GM21447 (cell line): ENCODE measurements around the gene PLAAT3.
"Not testable (repeated sequence)": the region's sequence is repeated elsewhere in the genome, so short reads cannot be mapped to it uniquely, and the experiment has no call there.

Experiments used
- ATAC-seq: cut with Tn5 transposase; IDR thresholded peaks from one replicate; pipeline ENCODE4 v1.9.1; 2021; ENCODE audit not compliant: unreplicated experiment

The PLAAT3 gene

DNA sequence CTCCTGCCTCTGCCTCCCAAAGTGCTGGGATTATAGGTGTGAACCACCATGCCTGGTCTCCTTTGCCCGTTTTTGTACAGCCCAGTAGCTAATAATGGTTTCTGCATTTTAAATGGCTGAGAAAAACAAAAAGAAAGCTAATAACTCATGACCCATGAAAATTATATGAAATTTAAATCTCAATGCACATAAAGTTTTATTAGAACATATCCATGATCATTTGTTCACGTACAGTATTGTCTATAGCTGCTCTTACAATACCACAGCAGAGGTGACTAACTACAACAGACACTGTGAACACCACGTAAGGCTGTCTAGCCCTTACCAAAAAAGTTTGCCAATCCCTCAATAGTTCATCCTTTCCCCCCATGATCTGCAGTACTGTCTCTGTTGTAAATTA is 44.7 kb downstream of the PLAAT3 start:
- ATAC-seq, result no peak

DNA sequence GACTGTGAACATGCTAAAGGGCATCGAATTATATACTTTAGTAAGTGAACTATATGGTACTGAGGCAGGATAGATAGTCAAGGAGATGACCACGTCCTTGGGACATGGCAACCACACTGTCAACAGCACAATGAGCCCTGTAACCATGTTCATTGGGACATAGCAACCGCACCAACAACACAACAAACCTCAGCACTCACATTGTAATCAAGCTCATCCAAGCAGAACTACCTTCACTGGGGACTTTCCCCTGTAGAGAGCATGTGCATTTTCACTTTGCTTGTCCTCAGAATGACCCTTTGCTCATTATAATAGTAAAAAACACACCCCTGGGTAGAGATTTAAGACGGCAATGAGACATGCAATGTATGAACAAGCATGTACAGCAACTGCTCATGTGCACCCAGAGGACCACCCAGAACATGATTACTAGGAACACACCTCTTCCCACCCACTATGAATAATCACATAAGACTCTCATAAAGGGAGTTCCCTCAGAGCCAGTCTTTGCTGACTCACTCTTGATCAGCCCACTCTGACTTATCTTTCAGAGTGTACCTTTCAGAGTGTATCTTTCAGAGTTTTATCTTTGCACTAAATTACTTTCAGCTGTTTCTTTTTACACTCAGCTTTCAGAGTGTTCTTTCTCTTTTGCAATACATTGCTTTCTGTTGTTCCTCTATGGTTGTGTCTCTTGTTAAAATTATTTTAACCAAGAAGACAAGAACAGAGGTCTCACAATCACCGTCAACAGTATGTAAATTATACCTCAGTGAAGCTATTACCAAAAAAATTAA is 47.0 kb downstream of the PLAAT3 start:
- ATAC-seq, result peak; percentile 75

DNA sequence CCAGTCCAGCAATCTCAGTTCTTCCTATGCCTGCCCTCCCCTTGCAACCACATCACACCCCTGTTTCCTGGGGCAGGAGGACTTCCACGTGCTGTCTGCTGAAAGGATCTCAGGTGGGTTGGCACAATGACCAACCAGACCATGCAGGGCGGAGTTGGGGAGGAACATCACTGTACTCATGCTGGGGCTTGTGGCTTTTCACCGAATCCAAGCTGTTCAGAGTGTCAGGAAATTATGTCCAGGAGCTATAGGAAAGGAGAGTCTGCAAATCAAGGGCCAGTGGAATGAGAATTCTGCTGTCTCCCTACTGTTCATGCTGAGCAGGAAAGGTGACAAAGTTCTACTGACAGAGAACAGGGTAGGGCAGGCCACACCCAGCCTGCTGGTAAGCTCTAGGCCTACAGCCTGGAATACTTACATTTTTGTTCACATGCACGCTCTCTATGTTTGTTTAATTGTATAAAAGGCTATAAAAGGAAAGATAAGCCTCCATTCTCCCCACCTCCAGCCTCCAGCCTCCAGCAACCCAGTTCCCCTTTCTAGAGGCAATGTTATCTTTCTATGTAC is 49.4 kb downstream of the PLAAT3 start:
- ATAC-seq, result no peak

DNA sequence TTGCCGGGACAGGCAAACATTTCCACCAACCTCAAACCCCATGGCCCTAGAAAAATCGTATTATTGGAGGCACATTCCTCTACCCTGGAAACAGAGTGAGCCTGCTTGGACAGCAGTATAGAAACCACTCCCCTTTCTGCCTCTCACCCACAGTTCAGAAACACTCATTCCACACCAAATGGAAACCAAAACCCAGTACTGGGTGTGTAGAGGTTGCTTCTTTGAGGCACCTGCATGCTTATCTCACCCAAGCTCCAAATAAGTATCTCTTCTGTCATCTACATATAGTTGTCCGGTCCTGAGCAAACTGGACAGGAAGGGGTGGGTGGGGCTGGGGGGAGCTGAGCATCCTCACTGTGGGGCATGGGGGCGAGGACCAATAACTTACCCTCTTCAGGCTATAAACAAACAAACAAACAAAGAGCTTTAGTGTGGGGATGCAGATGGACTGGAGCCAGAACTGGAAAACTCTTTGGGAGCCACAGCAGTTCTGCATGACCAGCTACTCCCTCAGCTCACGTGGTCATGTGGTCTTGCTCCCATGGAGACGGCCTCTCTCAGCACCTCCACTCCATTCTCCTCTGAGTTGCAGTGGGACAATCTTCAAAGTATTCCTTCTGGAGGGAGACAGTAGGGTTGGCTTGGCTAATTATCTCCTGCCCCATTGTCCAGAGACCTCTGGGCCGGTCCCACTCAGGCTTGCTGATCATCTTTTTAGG is 50.0 kb downstream of the PLAAT3 start:
- ATAC-seq, result peak; percentile 65

DNA sequence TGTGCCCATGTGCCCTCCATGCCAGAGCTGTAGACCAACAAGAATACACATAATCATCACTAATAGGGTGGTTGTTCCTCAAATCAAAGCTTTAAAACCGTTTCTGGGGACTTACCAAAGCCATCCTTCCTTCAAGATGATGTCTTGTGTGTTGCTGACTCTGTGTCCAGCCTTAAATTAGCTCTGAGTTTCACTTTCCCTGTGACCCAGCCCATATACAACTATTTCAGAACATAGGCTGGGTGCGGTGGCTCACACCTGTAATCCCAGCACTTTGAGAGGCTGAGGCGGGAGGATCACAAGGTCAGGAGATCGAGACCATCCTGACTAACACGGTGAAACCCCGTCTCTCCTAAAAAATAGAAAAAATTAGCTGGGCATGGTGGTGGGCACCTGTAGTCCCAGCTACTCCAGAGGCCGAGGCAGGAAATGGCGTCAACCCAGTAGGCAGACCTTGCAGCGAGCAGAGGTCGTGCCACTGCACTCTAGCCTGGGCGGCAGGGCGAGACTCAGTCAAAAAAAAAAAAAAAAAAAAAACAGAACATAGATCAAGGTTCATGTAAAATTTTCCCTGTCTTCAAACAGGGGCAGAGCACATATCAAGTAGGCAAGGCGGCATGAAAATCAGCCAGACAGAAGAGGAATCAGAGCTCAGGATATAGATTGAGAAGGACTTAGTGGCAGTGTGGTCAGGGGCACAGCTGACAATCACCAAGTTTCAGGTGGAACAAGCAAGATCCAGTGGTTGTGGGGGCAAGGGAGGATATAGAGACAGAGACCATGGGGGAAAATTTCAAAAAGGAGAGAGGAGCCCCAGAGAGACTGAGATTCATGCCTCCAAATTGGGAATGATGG is 50.8 kb downstream of the PLAAT3 start, which contains the start of gene PLAAT2:
Gene PLAAT2 (minus strand): TSS at position 179 of the 855 bp plus-strand sequence. CDS start 55 bp downstream, at position 124.
- no peak for ATAC-seq

DNA sequence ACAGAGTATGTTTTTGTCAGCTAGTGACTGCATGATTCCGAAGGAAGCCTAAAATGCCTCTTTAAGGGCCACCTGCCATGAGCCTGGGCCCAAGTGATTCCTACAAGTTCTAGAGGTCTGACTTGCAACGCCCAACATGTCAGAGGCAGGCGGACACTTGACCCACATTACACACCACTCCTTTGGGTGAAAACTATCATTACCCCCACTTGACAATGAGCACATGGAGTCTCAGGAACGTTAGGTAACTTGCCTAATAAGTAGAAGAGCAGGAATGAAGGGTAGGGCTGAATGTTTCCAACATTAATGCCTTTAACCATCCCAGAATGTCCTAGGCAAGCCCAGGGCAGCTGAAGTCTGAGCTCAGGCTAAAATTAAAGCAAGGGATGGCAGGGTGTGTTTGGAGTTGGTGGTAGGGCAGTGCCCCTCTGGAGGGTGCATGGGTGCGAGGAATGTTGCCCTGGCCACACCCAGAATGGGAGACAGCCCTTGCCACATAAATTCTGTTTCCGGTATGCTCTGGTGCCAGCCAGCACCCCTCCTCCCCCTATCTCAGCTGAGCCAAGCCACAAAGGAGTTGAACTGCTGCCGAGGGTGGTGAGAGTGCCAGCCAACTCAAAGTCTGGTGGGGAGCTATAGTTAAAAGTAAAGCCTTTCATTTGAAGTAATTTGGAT is 53.6 kb downstream of the PLAAT3 start:
- no peak for ATAC-seq

DNA sequence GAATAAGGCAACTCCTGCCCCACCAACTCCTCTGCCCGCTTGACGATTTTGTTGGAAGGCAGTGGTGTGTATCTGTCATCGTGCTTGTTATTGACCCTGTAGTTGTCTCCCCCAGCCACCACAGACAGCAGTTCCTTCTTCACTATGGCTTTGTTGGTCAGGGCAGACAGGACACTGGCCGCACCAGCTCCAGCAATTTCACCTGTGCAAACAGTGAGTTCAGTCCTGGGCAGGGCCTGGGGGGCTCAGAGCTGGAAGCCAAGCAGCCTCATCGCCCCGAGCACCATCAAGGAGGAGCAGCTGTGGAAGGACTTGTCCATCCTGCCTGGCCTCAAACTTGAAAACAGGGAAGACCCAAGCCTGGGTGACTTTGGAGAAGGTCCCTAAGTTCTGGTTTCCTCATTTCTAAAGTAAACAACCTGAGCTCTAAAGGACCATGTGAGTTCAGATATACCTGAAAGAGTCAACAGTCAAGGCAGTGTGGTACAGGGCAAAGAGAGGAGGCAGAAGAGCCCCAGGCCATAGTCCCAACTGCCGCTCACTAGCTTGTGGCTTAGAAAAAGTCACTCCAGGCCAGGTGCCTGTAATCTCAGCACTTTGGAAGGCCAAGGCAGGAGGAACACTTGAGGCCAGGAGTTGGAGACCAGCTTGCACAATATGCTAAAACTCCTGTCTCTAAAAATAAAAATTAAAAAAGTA is 55.6 kb downstream of the PLAAT3 start:
- no peak for ATAC-seq

DNA sequence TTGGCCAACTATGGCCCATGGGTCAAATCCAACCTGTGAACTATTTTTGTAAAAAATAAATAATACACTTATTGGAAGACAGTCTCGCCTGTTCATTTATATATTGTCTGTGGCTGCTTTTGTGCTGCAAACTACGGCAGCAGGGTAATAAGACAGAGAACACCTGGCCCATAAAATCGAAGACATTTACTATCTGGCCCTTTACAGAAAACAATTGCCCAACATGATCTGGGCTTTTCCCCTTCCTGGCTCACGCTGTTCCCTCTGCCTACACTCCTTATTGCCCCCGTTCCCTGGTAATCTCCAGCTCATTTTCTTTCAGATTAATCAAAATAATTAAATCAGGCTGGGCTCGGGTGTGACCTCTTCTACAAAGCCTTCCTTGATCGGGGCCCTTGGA is 56.7 kb downstream of the PLAAT3 start:
- no peak for ATAC-seq

DNA sequence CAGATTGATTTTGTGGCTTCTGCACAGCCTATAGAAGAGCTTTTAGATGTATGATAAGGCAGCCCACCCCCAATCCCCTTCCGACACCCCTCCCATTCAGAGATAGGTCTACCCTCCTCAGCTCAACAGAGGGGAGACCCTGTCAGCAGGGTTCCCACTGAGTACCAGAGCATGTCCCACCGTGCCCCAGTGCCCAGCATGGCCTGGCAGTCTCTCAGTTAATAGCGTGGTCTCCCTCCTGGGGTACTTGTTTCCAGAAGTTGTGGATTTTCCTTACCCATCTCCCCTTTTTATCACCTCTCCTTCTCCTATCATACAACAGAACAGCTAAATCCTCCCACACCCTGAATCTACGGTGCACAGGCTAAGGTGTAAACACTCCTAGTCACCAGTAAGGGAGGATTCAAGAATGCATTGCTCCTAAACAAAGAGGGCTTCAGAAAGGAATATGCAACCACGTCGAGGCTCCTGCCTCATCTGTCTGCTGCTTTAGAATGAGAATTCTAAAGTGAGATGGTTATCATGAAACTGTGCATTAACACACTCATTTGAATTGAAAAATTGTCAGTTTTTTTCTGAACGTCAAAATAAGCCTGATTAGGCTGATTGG is 57.7 kb downstream of the PLAAT3 start:
- ATAC-seq, result no peak

DNA sequence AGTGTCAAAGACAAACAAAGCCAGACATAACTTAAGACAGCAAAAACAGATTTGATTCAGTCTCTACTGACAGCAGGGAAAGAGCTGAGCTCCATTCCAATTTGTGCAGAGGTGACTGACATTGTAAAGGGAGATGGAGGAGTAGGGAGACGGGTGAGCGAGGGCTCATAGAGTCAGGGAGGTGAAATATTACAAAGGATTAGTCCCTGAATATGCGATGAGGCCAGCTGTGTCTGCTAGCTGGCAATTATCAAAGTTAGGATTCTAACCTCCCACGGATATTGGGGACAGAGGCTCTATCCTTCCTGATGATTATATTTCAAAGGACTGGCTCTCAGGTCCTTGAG is 59.4 kb downstream of the PLAAT3 start:
- ATAC-seq, result no peak

DNA sequence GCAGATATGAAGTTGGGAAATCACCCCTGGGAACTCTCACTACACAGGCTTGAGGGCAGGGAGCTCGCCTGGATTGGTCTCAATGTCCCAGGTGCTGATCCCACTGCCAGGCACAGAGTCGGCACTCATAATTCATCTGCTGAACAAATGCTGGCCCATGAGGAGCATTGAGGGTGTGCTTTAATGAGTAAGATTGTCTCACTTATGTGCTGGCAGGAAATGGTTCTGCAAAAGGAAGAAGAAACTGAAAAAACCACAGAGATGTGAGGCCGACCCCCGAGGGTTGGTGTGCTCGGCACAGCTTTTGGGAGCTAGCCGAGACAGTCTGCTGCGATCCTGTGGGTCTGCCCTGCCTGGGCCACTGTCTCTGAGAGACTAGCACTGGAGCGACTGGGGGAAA is 60.5 kb downstream of the PLAAT3 start:
- ATAC-seq, result peak; percentile 85

DNA sequence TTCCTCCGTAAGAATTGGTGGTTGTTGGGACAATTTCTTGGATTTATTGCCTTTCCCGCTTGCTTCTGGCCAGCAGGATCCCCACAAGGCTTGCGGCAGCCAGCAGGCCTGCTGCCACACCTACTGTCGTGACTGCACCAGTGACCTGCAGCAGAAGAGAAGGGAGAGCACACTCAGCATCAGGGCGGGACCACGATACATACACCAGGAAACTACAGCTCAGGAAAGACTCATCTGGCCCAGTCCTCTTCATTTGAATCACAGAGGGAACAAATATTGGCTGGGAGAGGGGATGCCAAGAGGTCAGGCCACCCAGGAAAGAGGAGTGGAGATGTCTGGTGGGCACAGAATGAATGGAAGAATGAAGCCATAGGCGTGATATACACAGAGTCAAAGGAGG is 61.3 kb downstream of the PLAAT3 start:
- ATAC-seq, result no peak

DNA sequence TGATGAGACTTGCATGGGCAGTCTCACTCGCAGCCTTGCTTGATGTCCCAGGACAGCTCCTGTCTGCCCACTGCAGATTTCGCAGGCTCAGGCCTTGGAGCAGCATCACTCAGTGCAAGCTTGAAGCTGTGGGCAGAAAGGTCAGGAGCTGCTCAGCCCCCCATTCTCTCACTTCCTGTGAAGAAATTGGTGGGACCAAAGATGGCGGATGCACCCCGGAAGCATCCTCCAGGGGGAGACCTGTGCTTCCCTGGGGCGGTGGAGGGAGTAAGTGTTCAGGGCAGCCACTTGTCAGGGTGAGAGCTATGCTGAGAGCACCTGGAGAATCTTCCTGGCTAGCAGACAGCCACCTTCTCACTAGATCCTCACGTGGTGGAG is 62.4 kb downstream of the PLAAT3 start:
- no peak for ATAC-seq

DNA sequence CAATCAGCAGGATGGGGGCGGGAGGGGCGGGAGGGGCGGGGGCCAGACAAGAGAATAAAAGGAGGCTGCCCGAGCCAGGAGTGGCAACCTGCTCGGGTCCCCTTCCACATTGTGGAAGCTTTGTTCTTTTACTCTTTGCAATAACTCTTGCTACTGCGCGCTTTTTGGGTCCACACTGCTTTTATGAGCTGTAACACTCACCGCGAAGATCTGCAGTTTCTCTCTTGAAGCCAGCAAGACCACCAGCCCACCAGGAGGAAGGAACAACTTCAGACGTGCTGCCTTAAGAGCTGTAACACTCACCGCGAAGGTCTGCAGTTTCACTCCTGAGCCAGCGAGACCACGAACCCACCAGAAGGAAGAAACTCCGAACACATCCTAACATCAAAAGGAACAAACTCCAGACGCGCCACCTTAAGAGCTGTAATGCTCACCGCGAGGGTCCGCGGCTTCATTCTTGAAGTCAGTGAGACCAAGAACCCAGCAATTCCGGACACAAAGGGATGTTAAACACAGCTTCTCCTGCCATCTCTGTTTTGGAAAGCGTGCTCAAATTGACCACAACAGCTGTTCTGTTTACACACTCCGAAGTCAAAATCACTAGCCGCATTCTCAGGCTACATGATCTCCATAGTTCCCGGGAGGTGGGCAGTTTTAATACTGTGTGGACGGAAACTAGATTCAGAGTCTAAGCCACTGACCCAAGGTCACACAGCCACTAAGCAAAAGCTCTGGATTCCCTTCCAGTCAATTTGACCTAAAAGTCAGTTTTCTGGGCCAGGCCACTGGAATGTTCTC is 62.9 kb downstream of the PLAAT3 start:
- ATAC-seq, result no peak

DNA sequence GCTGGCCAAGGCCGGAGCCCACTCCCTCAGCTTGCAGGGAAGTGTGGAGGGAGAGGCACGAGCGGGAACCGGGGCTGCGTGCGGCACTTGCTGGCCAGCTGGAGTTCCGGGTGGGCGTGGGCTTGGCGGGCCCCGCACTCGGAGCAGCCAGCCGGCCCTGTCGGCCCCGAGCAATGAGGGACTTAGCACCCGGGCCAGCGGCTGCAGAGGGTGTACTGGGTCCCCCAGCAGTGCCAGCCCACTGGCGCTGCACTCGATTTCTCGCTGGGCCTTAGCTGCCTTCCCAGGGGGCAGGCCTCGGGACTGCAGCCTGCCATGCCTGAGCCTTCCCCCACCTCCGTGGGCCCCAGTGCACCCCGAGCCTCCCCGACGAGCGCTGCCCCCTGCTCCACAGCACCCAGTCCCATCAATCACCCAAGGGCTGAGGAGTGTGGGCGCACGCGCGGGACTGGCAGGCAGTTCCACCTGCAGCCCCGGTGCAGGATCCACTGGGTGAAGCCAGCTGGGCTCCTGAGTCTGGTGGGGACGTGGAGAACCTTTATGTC is 64.0 kb downstream of the PLAAT3 start:
- ATAC-seq, result not testable (repeated sequence)

DNA sequence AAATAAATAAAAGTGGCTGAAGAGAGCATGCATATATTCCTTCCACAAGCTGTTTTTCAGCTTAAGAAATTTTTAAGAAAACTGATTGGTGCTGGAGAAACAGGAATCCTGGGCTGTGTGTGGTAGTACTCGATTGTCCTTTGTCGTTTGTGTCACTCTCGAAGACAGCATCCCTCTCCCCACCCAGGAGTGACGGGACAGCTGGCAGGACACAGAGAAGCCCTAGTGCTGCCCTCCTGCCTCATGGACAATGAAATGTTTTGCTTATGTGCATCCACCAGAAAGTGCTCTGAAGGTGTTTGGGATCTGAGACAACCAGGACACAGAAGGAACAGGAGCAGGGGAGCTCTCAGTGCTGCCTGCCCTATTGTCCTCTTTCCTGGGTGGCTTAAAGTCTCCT is 64.8 kb downstream of the PLAAT3 start:
- no peak for ATAC-seq

DNA sequence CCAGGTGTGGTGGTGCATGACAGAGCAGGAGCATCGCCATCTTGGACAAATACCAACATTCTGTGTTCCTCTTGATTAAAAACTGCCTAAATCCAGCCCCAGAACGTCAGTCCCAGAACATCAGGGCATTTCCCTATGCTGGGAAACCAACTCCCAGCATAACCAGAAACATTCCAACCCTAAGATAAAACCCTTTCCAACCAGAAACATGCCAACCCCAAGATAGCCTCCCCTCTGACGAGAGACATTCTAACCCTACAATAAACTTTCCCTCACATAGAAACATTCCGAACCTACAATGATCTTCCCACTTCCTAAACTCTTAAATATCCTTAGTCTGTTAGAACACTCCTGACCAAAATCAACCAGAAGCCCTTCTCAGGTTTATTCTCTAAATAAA is 66.1 kb downstream of the PLAAT3 start:
- no peak for ATAC-seq

DNA sequence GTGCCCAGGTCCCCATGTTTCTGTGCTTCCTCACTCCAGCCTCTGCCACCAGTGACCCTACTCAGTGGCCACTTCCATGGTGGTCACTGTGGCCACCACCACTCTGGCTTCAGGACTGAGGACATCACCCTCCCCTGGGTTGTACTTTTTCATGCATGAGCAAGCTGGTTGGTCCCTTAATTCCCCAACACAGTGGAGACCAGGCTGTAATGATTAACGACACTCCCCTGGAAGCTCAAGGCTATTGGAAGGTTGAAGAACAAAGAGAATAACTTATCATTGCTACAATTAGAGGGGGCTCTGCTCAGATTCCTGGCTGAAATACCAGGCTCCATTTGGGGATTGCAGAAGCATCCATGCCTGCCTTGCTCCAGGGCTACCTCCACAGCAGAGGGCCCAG is 67.2 kb downstream of the PLAAT3 start:
- ATAC-seq, result no peak

DNA sequence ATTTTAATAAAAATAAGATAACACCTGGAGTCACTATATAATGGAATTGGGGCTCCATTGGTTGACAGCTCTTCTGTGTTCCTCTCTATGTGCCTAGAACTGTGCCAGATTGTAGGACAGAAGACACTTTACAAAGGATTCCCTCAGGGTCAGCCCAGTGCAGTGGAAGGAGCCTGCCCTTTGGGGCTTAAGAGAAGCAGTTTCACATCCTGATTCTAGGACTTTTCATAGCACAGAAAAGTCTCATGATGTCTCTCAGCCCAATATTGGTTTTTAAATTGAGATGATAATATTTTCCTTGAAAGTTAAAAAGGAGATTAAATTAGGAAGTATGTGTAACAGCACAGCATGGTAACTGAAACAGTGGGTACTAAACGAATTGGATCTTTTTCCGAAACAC is 70.5 kb downstream of the PLAAT3 start:
- no peak for ATAC-seq
